KMS-11 (cell line): ENCODE measurements around the gene PTPN6.

ENCODE experiments used
- H2AFZ ChIP-seq: fragments of 200-600 bp; sonication (generic); 2 replicates; pipeline ENCODE4 v1.6.1; 2016; ENCODE audit warnings: antibody characterized with exemption, mixed run types, low read depth
- H3K27ac ChIP-seq: fragments of 200-600 bp; sonication (generic); 2 replicates; pipeline ENCODE4 v1.6.1; 2016; ENCODE audit warnings: mild to moderate bottlenecking, mixed run types
- H3K27me3 ChIP-seq: fragments of 200-600 bp; sonication (generic); 2 replicates; pipeline ENCODE4 v1.6.1; 2017; ENCODE audit warnings: mild to moderate bottlenecking, low read depth, mixed run types, moderate library complexity; ENCODE audit not compliant: insufficient read depth
- H3K36me3 ChIP-seq: fragments of 200-600 bp; sonication (generic); 2 replicates; pipeline ENCODE4 v1.6.1; 2017; ENCODE audit warnings: mild to moderate bottlenecking, mixed run types; ENCODE audit not compliant: insufficient read depth
- H3K4me1 ChIP-seq: fragments of 200-600 bp; sonication (generic); 2 replicates; pipeline ENCODE4 v1.6.1; 2016; ENCODE audit warnings: mild to moderate bottlenecking, low read depth, mixed run types; ENCODE audit not compliant: poor library complexity, severe bottlenecking
- H3K4me2 ChIP-seq: fragments of 200-600 bp; sonication (generic); 2 replicates; pipeline ENCODE4 v1.7.0; 2016; ENCODE audit warnings: mild to moderate bottlenecking, mixed run types
- H3K4me3 ChIP-seq: fragments of 200-600 bp; sonication (generic); IDR thresholded peaks from 2 replicates; pipeline ENCODE4 v1.6.1; 2017; ENCODE audit warnings: low read depth, low read length, mixed read lengths; ENCODE audit not compliant: insufficient read depth
- H3K79me2 ChIP-seq: fragments of 200-600 bp; sonication (generic); 2 replicates; pipeline ENCODE4 v1.6.1; 2016; ENCODE audit warnings: low read depth, mixed run types; ENCODE audit not compliant: insufficient read depth
- H3K9ac ChIP-seq: fragments of 200-600 bp; sonication (generic); 2 replicates; pipeline ENCODE4 v1.6.1; 2016; ENCODE audit warnings: mild to moderate bottlenecking, mixed run types
- H4K20me1 ChIP-seq: fragments of 200-600 bp; sonication (generic); 2 replicates; pipeline ENCODE4 v1.6.1; 2016; ENCODE audit warnings: mild to moderate bottlenecking, mixed run types; ENCODE audit not compliant: insufficient read depth
- CTCF ChIP-seq: fragments of 200-600 bp; sonication (generic); conservative IDR thresholded peaks from 2 replicates; pipeline ENCODE4 v1.6.1; 2017; ENCODE audit warnings: low read depth, mild to moderate bottlenecking, antibody characterized with exemption, low read length, moderate library complexity, mixed read lengths

PTPN6 gene

GRCh38 chr12:6953442-6954315, 2.5 kb downstream of the PTPN6 start:
- H3K27me3 ChIP-seq, result no peaks in the 10 kb centered on the region
- H3K36me3 ChIP-seq, result no peaks in the 10 kb centered on the region
- H4K20me1 ChIP-seq, result no peaks in the 10 kb centered on the region
- H2AFZ ChIP-seq, result peak overlapping the region; percentile 79
- H3K4me3 ChIP-seq, result no peak overlapping the region
- peak overlapping the region; percentile 20; the same call in 1 of the 2 replicates for H3K9ac ChIP-seq
- H3K79me2 ChIP-seq, result no peaks in the 10 kb centered on the region
- H3K27ac ChIP-seq, result peak overlapping the region; percentile 35
- no peak for TF ChIP-seq CTCF
- H3K4me1 ChIP-seq, result peaks cover 33% of the 10 kb centered on the region
- H3K4me2 ChIP-seq, result peak overlapping the region; percentile 93

DNA sequence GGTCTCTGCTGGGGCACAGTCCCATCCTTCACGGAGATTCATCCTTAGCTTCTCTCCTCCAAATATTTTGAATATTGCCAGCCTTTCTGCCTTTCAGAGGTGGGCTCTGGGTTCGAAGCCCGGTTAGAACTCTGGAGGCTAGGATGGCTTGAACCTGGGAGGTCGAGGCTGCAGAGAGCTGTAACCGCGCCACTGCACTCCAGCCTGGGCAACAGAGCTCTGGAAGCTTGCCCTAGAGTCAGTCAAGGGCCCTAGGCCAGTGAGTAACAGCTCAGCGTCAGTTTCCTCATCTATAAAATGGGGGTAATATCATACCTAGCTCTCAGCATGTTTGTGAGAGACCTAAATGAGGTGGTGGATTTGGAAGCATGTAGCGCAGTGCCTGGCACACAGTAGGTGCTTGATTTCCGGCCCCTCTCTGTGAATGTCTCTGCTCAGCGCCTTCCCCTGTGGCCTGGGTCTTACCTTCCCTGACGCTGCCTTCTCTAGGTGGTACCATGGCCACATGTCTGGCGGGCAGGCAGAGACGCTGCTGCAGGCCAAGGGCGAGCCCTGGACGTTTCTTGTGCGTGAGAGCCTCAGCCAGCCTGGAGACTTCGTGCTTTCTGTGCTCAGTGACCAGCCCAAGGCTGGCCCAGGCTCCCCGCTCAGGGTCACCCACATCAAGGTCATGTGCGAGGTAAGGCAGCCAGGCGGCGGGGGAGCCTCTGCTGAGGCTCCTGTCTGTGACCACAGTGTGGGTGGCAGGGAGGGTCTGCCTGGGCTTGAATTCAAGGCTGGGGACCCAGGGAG, 3.4 kb downstream of the PTPN6 start:
- Histone ChIP-seq H3K9ac (no peak overlapping the region), H3K4me2 (peak overlapping the region; percentile 93), H3K27me3 (no peaks in the 10 kb centered on the region), H4K20me1 (no peaks in the 10 kb centered on the region), H2AFZ (peak overlapping the region; percentile 79; the same call in 1 of the 2 replicates), H3K27ac (no peak overlapping the region), H3K79me2 (no peaks in the 10 kb centered on the region), H3K4me1 (peaks cover 25% of the 10 kb centered on the region), H3K36me3 (no peaks in the 10 kb centered on the region), H3K4me3 (no peak overlapping the region)
- no peak for TF ChIP-seq CTCF

GRCh38 chr12:6955108-6956020, 4.2 kb downstream of the PTPN6 start:
- no peak overlapping the region for H3K4me3 ChIP-seq
- no peaks in the 10 kb centered on the region for H3K79me2 ChIP-seq
- no peak overlapping the region for H3K9ac ChIP-seq
- no peak overlapping the region for H3K4me2 ChIP-seq
- H3K27me3 ChIP-seq, result no peaks in the 10 kb centered on the region
- no peaks in the 10 kb centered on the region for H3K36me3 ChIP-seq
- H4K20me1 ChIP-seq, result no peaks in the 10 kb centered on the region
- H3K4me1 ChIP-seq, result peaks cover 22% of the 10 kb centered on the region
- no peak overlapping the region for H3K27ac ChIP-seq
- no peak overlapping the region for H2AFZ ChIP-seq
- TF ChIP-seq CTCF, result no peak
